GM23338 (cell line): Measurements from ENCODE around the gene FGF9.

Experiments used
- CREB1 ChIP-seq: fragments of 250-450 bp; sonication (Bioruptor Pico); IDR thresholded peaks from 2 replicates; pipeline ENCODE4 v1.5.0; 2020; ENCODE audit warnings: low read depth, mild to moderate bottlenecking, moderate library complexity
- CTCF ChIP-seq, 2 experiments: fragments of 200-600 bp in 1 of 2; sonication (generic) in 1 of 2; conservative IDR thresholded peaks; 2 replicates each; pipeline versions ENCODE4 v1.5.1 to v1.6.1; 2016 to 2017; ENCODE audit warnings: antibody characterized with exemption in 2 of 2, low read depth in 2 of 2, mild to moderate bottlenecking in 2 of 2, moderate library complexity in 1 of 2
- ETS1 ChIP-seq: IDR thresholded peaks from 2 replicates; pipeline ENCODE4 v1.6.1; 2016; ENCODE audit warnings: antibody characterized with exemption
- EZH2 ChIP-seq: fragments of 200-600 bp; sonication (generic); IDR thresholded peaks from one replicate; pipeline ENCODE4 v1.8.0; 2017; ENCODE audit warnings: antibody characterized with exemption, mild to moderate bottlenecking, low read depth; ENCODE audit not compliant: unreplicated experiment
- EZH2phosphoT487 ChIP-seq: fragments of 200-600 bp; sonication (generic); IDR thresholded peaks from one replicate; pipeline ENCODE4 v1.8.1; 2018; ENCODE audit warnings: antibody characterized with exemption; ENCODE audit not compliant: unreplicated experiment
- JUNB ChIP-seq: IDR thresholded peaks from one replicate; pipeline ENCODE4 v1.6.1; 2016; ENCODE audit warnings: antibody characterized with exemption; ENCODE audit not compliant: unreplicated experiment
- NANOG ChIP-seq: IDR thresholded peaks from 2 replicates; pipeline ENCODE4 v1.6.1; 2016; ENCODE audit warnings: antibody characterized with exemption, borderline replicate concordance
- POLR2AphosphoS5 ChIP-seq: IDR thresholded peaks from 2 replicates; pipeline ENCODE4 v1.6.1; 2016; ENCODE audit warnings: antibody characterized with exemption, low read depth
- REST ChIP-seq: IDR thresholded peaks from one replicate; pipeline ENCODE4 v1.6.1; 2018; ENCODE audit warnings: antibody characterized with exemption; ENCODE audit not compliant: unreplicated experiment
- STAT1 ChIP-seq: IDR thresholded peaks from one replicate; pipeline ENCODE4 v1.6.1; 2016; ENCODE audit warnings: antibody characterized with exemption; ENCODE audit not compliant: unreplicated experiment
- ZNF114 ChIP-seq: fragments of 250-450 bp; sonication (Bioruptor Pico); IDR thresholded peaks from 2 replicates; pipeline ENCODE4 v1.5.0; 2020; ENCODE audit warnings: mild to moderate bottlenecking, moderate library complexity
- ZNF331 ChIP-seq: fragments of 250-450 bp; sonication (Bioruptor Pico); IDR thresholded peaks from 2 replicates; pipeline ENCODE4 v1.5.0; 2020; ENCODE audit warnings: low read depth, mild to moderate bottlenecking, moderate library complexity
- ZNF462 ChIP-seq: fragments of 250-450 bp; sonication (Bioruptor Pico); IDR thresholded peaks from 2 replicates; pipeline ENCODE4 v1.5.0; 2020; ENCODE audit warnings: mild to moderate bottlenecking, moderate library complexity

GRCh38 chr13:21689097-21689496 lies 18.2 kb downstream of the FGF9 start:
- no peak for TF ChIP-seq CTCF (conservative IDR thresholded peaks at IDR 0.05; ENCODE audit: low read depth in 2 of 2)
- no peak for TF ChIP-seq POLR2AphosphoS5
- TF ChIP-seq EZH2phosphoT487 = no peak
- no peak for TF ChIP-seq ZNF114
- TF ChIP-seq EZH2 = no peak
- no peak for TF ChIP-seq JUNB
- TF ChIP-seq REST = no peak
- TF ChIP-seq ZNF462 (CRISPR knock-in tag) = no peak
- no peak for TF ChIP-seq CREB1 (CRISPR knock-in tag)
- TF ChIP-seq STAT1 = no peak
- TF ChIP-seq ETS1 = no peak
- no peak for TF ChIP-seq NANOG
- no peak for TF ChIP-seq ZNF331
